Uterus (tissue), 4 donors: Measurements from ENCODE around the gene CRELD2. TPM values are rescaled to one million over a fixed set of nuclear protein-coding genes. Genes with fewer than 3 reads are reported as not detected.

Experiments used
- DNase-seq, 2 donors: peaks; one replicate each; pipeline ENCODE4 v3.0.0-alpha.2; 2019 to 2020
- H3K27ac ChIP-seq, 2 donors: fragments of 200-600 bp; sonication (generic); 1 replicate in 1 of 2; 2 replicates in 1 of 2; pipeline ENCODE4 v1.5.1; 2016 to 2018
- H3K27me3 ChIP-seq, 2 donors: fragments of 200-600 bp; sonication (generic); one replicate each; pipeline ENCODE4 v1.5.1; 2018 to 2019; ENCODE audit warnings: control low read depth in 1 of 2
- H3K36me3 ChIP-seq, 2 donors: fragments of 200-600 bp; sonication (generic); one replicate each; pipeline ENCODE4 v1.5.1; 2019; ENCODE audit warnings: control low read depth in 1 of 2
- H3K4me1 ChIP-seq, 2 donors: fragments of 200-600 bp; sonication (generic); one replicate each; pipeline ENCODE4 v1.5.1; 2018 to 2019; ENCODE audit warnings: control low read depth in 1 of 2
- H3K4me3 ChIP-seq, 2 donors: fragments of 200-600 bp; sonication (generic); 1 replicate in 1 of 2; 2 replicates in 1 of 2; pipeline ENCODE4 v1.5.1; 2018 to 2019; ENCODE audit warnings: mild to moderate bottlenecking in 1 of 2
- H3K9me3 ChIP-seq, 2 donors: fragments of 200-600 bp; sonication (generic); one replicate each; pipeline ENCODE4 v1.5.1; 2019; ENCODE audit warnings: control low read depth in 1 of 2
- POLR2A ChIP-seq, 2 donors: fragments of 450-650 bp; IDR thresholded peaks; one replicate each; pipeline ENCODE4 v1.6.1; 2016; ENCODE audit warnings: antibody characterized with exemption in 2 of 2, mild to moderate bottlenecking in 1 of 2, moderate library complexity in 1 of 2
- intact Hi-C: fragments of 100-400 bp; cut with DNase I; formaldehyde crosslinking; loops from one replicate; pipeline ENCODE4 v1.15.1; 2023; ENCODE audit warnings: low total_unique reads
- total RNA-seq, 4 donors: library from RNA; depleted of rRNA in 3 of 4; stranded (reverse); fragments of >200 nt in 3 of 4; gene quantifications; one replicate each; pipeline versions ENCODE4 v1.1.0 to v1.2.4, GENCODE V29; 2014 to 2023
- TF ChIP-seq, protein P1 (sequence below), 4 experiments: fragments of 200-600 bp in 2 of 4; fragments of 450-650 bp in 2 of 4; sonication (generic) in 2 of 4; IDR thresholded peaks; one replicate each; pipeline ENCODE4 v1.5.1; 2016 to 2019; ENCODE audit warnings: antibody characterized with exemption in 4 of 4, mild to moderate bottlenecking in 2 of 4, moderate library complexity in 1 of 4
- donor health status: DM: yes; HTN: yes; CAD: no.

CRELD2 gene
- total RNA-seq, 4 donors from 2014 or later = 3.6 to 37.0 (median 14.6) TPM

DNA sequence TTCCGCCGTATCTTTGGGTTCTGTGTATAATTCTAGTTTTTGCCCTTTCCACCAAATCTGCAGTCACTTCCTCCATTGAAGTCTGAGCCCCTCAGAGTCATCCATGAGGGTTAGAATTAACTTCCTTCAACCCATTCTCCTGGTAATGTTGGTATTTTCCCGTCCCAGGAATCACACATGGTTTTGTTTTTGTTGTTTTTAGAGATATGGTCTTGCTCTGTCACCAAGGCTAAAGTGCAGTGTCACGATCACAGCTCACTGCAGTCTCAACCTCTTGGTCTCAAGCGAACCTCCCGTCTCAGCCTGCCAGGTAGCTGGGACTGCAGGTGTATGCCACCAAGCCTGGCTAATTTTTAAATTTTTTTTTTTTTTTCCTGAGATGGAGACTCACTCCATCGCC is 46.1 kb upstream of the CRELD2 start:
- TF ChIP-seq, protein P1, sequence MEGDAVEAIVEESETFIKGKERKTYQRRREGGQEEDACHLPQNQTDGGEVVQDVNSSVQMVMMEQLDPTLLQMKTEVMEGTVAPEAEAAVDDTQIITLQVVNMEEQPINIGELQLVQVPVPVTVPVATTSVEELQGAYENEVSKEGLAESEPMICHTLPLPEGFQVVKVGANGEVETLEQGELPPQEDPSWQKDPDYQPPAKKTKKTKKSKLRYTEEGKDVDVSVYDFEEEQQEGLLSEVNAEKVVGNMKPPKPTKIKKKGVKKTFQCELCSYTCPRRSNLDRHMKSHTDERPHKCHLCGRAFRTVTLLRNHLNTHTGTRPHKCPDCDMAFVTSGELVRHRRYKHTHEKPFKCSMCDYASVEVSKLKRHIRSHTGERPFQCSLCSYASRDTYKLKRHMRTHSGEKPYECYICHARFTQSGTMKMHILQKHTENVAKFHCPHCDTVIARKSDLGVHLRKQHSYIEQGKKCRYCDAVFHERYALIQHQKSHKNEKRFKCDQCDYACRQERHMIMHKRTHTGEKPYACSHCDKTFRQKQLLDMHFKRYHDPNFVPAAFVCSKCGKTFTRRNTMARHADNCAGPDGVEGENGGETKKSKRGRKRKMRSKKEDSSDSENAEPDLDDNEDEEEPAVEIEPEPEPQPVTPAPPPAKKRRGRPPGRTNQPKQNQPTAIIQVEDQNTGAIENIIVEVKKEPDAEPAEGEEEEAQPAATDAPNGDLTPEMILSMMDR (IDR thresholded peaks at IDR 0.05) = no peak
- no peak for TF ChIP-seq POLR2A (IDR thresholded peaks at IDR 0.05)

DNA sequence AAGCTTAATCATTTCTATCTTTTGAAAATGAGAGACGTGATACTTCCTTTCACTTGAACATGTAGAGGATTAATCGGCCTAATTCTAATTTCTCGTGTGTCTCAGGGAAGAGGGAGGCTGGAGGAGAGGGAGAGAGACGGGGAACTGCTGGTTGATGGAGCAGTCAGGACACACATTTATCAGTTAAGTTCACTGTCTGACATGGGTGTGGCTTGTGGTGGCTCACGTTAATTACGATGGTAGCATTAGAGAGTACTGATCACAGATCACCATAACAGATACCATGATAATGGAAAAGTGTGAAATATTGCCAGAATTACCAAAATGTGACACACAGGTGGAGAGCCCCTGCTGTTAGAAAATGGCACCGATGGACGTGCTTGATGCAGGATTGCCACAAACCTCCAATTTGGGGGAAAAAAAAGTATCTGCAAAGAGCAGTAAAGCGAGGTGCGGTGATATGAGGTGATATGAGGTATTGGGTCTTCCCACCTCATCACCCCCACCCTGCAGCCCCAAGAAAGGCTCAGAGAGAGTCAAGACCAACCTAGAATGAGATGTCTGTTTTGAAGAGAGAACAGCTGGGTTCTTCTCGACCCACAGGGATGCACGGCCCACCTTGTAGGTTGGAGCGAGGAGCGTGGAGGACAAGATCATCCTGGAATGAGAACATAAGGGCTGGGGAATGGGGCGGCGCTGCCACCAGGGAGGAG is 45.0 kb upstream of the CRELD2 start:
- Histone ChIP-seq H3K36me3 (no peaks in the 10 kb centered on the region), H3K27ac (no peak overlapping the region), H3K4me3 (no peak overlapping the region), H3K9me3 (peaks cover 0 to 14% of the 10 kb centered on the region in 2 donors), H3K4me1 (no peaks in the 10 kb centered on the region), H3K27me3 (no peaks in the 10 kb centered on the region)
- DNase-seq = no peak
- intact Hi-C loops = no loop called here
- TF ChIP-seq POLR2A (IDR thresholded peaks at IDR 0.05) = no peak
- TF ChIP-seq, protein P1 (IDR thresholded peaks at IDR 0.05) = no peak

More for the DNA sequence above, 46.1 kb upstream of the CRELD2 start:
- Histone ChIP-seq H3K4me3 (no peak overlapping the region), H3K27ac (no peak overlapping the region), H3K4me1 (no peaks in the 10 kb centered on the region), H3K36me3 (no peaks in the 10 kb centered on the region), H3K9me3 (peaks cover 0 to 19% of the 10 kb centered on the region in 2 donors), H3K27me3 (no peaks in the 10 kb centered on the region)
- intact Hi-C loops = no loop called here
- DNase-seq = no peak

DNA sequence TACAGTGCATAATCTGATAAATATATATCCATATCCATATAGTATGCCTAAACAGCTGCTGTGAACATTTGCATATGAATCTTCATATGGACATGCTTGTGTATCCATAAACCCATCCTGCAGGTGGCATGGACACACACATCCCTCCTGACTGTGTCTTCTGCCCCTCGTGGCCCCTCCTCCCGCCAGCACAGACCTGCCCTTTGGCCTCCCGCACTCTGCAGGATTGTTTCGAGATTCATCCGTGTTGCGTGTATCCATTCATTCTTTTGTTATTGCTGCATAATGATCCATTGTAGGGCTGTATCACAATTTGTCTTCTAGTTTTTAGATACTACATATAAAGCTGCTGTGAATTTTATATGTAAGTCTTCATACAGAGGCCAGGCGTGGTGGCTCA is 40.8 kb upstream of the CRELD2 start:
- TF ChIP-seq, protein P1 (IDR thresholded peaks at IDR 0.05) = no peak
- TF ChIP-seq POLR2A (IDR thresholded peaks at IDR 0.05) = no peak
- intact Hi-C loops = no loop called here
- H3K36me3 ChIP-seq = no peaks in the 10 kb centered on the region
- no peak overlapping the region for H3K4me3 ChIP-seq
- H3K9me3 ChIP-seq = peaks cover 0 to 9% of the 10 kb centered on the region in 2 donors
- no peaks in the 10 kb centered on the region for H3K4me1 ChIP-seq
- no peak for DNase-seq
- no peaks in the 10 kb centered on the region for H3K27me3 ChIP-seq
- H3K27ac ChIP-seq = no peak overlapping the region

DNA sequence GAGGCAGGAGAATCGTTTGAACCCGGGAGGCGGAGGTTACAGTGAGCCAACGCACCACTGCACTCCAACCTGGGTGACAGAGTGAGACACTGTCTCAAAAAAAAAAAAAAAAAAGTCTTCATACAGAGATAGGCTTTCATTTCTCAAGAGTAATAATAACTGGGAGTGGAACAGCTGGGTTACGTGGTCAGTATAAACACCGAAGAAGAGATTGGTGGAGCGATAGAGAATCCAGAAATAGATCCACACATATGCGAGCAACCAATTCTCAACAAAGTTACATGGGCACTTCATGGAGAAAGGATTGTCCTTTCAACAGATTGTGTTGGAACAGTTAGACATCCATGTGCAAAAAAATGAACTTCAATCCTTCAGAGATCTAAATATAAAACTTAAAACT is 40.2 kb upstream of the CRELD2 start:
- no peak for DNase-seq
- H3K4me3 ChIP-seq = no peak overlapping the region
- intact Hi-C loops = no loop called here
- no peaks in the 10 kb centered on the region for H3K27me3 ChIP-seq
- no peak overlapping the region for H3K27ac ChIP-seq
- H3K36me3 ChIP-seq = no peaks in the 10 kb centered on the region
- peaks cover 0 to 9% of the 10 kb centered on the region in 2 donors for H3K9me3 ChIP-seq
- TF ChIP-seq POLR2A (IDR thresholded peaks at IDR 0.05) = no peak
- TF ChIP-seq, protein P1 (IDR thresholded peaks at IDR 0.05) = no peak
- H3K4me1 ChIP-seq = no peaks in the 10 kb centered on the region

DNA sequence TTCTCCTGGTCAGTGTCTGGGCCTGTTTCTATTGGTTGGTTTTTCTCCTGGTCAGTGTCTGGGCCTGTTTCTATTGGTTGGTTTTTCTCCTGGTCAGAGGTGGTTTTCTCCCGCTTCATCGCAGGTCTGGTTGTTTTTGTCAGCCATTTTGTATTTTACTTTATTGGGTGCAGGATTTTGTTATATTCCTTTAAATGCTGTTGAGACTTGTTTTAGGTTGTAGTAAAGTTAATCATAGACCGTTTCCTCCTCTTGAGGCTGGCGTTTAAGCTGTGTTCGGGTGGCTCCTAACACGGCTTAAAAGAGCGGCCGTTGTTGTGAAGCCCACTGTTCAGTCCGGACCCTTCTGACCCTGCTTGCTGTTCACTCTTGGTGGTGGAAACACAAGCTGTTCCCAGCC is 38.6 kb upstream of the CRELD2 start:
- H3K27me3 ChIP-seq = no peaks in the 10 kb centered on the region
- no peaks in the 10 kb centered on the region for H3K36me3 ChIP-seq
- intact Hi-C loops = no loop called here
- peaks cover 0 to 9% of the 10 kb centered on the region in 2 donors for H3K9me3 ChIP-seq
- no peak overlapping the region for H3K27ac ChIP-seq
- no peak overlapping the region for H3K4me3 ChIP-seq
- TF ChIP-seq POLR2A (IDR thresholded peaks at IDR 0.05) = no peak
- no peaks in the 10 kb centered on the region for H3K4me1 ChIP-seq
- no peak for DNase-seq
